Panc1 (cell line): ENCODE results near the gene UPB1. TPM values are rescaled to one million over a fixed set of nuclear protein-coding genes. Genes with fewer than 3 reads are reported as not detected.

Source experiments
- ATAC-seq: fragments of 200-7000 bp; cut with Tn5 transposase; 2 replicates; pipeline ENCODE4 v1.9.1; 2020; ENCODE audit warnings: mild to moderate bottlenecking, moderate library complexity
- BruUV-seq: library from RNA; stranded (reverse); fragments of 400-500 nt; replicated peaks from 2 replicates; lab custom pipeline; 2021; lab: Mats Ljungman, UMichigan
- CTCF ChIA-PET: fragments of 300-600 bp; sonication (Branson Sonifier 250); formaldehyde crosslinking; loops from one replicate; lab custom pipeline; 2022; ENCODE audit warnings: antibody characterized with exemption; lab: Charles Lee
- POLR2A ChIA-PET: fragments of 300-600 bp; sonication (Branson Sonifier 250); formaldehyde crosslinking; loops from one replicate; lab custom pipeline; 2022; ENCODE audit warnings: antibody characterized with exemption; lab: Charles Lee
- DNase-seq: peaks from one replicate; pipeline ENCODE4 v3.0.0-alpha.2; 2010; ENCODE audit warnings: low read depth, low spot score
- H3K27ac ChIP-seq: 2 replicates; pipeline ENCODE4 v1.5.1; 2011; ENCODE audit warnings: mild to moderate bottlenecking, low read length, inconsistent platforms
- H3K27me3 ChIP-seq: fragments of 200-500 bp; sonication (Bioruptor generic); 2 replicates; pipeline ENCODE4 v1.6.0; 2014; ENCODE audit warnings: low read length, inconsistent platforms; ENCODE audit not compliant: control insufficient read depth, insufficient read depth
- H3K36me3 ChIP-seq: fragments of 200-500 bp; sonication (Bioruptor generic); 2 replicates; pipeline ENCODE4 v1.5.1; 2014; ENCODE audit warnings: inconsistent platforms, mild to moderate bottlenecking, low read length, moderate library complexity; ENCODE audit not compliant: control insufficient read depth, insufficient read depth
- H3K4me1 ChIP-seq: 2 replicates; pipeline ENCODE4 v1.5.1; 2011; ENCODE audit warnings: inconsistent platforms, mild to moderate bottlenecking, low read length, moderate library complexity; ENCODE audit not compliant: control insufficient read depth, insufficient read depth
- H3K4me3 ChIP-seq, 2 experiments: 2 replicates each; pipeline ENCODE4 v1.5.1; 2011 to 2012; ENCODE audit warnings: low read depth in 2 of 2, low read length in 2 of 2, mild to moderate bottlenecking in 2 of 2, inconsistent platforms in 1 of 2, moderate library complexity in 1 of 2
- H3K9me3 ChIP-seq: fragments of 200-500 bp; sonication (Bioruptor generic); 2 replicates; pipeline ENCODE4 v1.5.1; 2014; ENCODE audit warnings: low read depth, mild to moderate bottlenecking, inconsistent platforms, low read length, moderate library complexity; ENCODE audit not compliant: control insufficient read depth, insufficient read depth
- POLR2AphosphoS5 ChIP-seq: IDR thresholded peaks from 2 replicates; pipeline ENCODE4 v1.6.1; 2012; ENCODE audit warnings: mild to moderate bottlenecking, low read depth, low read length, moderate library complexity
- REST ChIP-seq, 2 experiments: IDR thresholded peaks; 2 replicates each; pipeline ENCODE4 v1.6.1; 2011 to 2012; ENCODE audit warnings: low read depth in 2 of 2, control low read depth in 1 of 2, low read length in 1 of 2, mild to moderate bottlenecking in 1 of 2, moderate library complexity in 1 of 2; ENCODE audit not compliant: insufficient read depth in 1 of 2
- SIN3A ChIP-seq: IDR thresholded peaks from 2 replicates; pipeline ENCODE4 v1.6.1; 2012; ENCODE audit warnings: low read depth, mild to moderate bottlenecking, low read length, moderate library complexity, borderline replicate concordance; ENCODE audit not compliant: insufficient read depth
- TCF7L2 ChIP-seq: IDR thresholded peaks from 2 replicates; pipeline ENCODE4 v1.6.1; 2011; ENCODE audit warnings: mild to moderate bottlenecking, low read depth, low read length, inconsistent platforms
- in situ Hi-C: cut with HindIII; loops from 2 replicates; pipeline ENCODE4 v1.10.0; 2016; ENCODE audit warnings: low sequenced_read_pairs, low pct_unique_long_range_greater_than_20kb
- intact Hi-C: fragments of 100-400 bp; cut with micrococcal nuclease; formaldehyde crosslinking; loops from one replicate; pipeline ENCODE4 v1.10.0; 2022; ENCODE audit not compliant: unreplicated experiment
- total RNA-seq: library from RNA; stranded (reverse); gene quantifications from one replicate; pipeline ENCODE4 v1.2.1, GENCODE V29; 2021; ENCODE audit not compliant: unreplicated experiment
- TF ChIP-seq, protein P1 (sequence below): fragments of 450-650 bp; IDR thresholded peaks from 2 replicates; pipeline ENCODE4 v1.5.1; 2017; ENCODE audit warnings: mild to moderate bottlenecking

Gene UPB1
- total RNA-seq, 1 experiment from 2014 or later = 0.10 TPM

- in situ Hi-C loops = no loop called here
- TF ChIP-seq TCF7L2 = no peak
- TF ChIP-seq, protein P1, sequence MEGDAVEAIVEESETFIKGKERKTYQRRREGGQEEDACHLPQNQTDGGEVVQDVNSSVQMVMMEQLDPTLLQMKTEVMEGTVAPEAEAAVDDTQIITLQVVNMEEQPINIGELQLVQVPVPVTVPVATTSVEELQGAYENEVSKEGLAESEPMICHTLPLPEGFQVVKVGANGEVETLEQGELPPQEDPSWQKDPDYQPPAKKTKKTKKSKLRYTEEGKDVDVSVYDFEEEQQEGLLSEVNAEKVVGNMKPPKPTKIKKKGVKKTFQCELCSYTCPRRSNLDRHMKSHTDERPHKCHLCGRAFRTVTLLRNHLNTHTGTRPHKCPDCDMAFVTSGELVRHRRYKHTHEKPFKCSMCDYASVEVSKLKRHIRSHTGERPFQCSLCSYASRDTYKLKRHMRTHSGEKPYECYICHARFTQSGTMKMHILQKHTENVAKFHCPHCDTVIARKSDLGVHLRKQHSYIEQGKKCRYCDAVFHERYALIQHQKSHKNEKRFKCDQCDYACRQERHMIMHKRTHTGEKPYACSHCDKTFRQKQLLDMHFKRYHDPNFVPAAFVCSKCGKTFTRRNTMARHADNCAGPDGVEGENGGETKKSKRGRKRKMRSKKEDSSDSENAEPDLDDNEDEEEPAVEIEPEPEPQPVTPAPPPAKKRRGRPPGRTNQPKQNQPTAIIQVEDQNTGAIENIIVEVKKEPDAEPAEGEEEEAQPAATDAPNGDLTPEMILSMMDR = peak; percentile 86
- H3K36me3 ChIP-seq = no peaks in the 10 kb centered on the region
- H3K4me3 ChIP-seq = no peak overlapping the region
- no peaks in the 10 kb centered on the region; the same call in 1 of the 2 replicates for H3K4me1 ChIP-seq
- no peak overlapping the region for H3K27ac ChIP-seq
- H3K27me3 ChIP-seq = no peaks in the 10 kb centered on the region
- ChIA-PET POLR2A (no interaction called here), CTCF (interaction anchor here (0.5 kb wide), 1 partner anchor 315 kb away, joined by 3 read pairs; no protein-coding TSS in a partner anchor)
- no TSS peak for BruUV-seq
- H3K9me3 ChIP-seq = no peaks in the 10 kb centered on the region
- intact Hi-C loops = loop anchor here (10.0 kb wide), 1 partner anchor 201 kb away; no protein-coding TSS in a partner anchor
- DNase-seq = peak; percentile 58
- ATAC-seq = peak; percentile 85
Measured at GRCh38 chr22:24525416-24526037, 30.4 kb downstream of the UPB1 start.

DNA sequence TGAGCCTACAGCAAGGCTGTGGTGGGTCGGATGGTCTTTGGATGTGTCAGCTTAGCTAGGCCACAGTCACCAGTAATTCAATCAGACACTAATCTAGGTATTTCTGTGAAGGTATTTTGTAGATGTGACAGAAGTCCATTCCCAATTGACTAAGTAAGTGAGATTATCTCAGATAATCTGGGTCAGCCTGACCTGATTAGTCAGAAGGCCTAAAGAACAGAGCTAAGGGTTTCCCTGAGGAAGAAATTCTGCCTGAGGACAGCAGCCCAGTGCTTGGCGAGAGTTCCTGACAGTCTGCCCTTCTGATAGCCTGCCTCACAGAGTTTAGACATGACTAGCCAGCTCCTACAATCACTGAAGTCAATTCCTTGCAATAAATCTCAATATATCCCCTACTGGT is 31.1 kb downstream of the UPB1 start:
- no peaks in the 10 kb centered on the region for H3K36me3 ChIP-seq
- H3K4me1 ChIP-seq = no peaks in the 10 kb centered on the region; the same call in 1 of the 2 replicates
- H3K27me3 ChIP-seq = no peaks in the 10 kb centered on the region
- in situ Hi-C loops = no loop called here
- no peak for DNase-seq
- ChIA-PET CTCF (interaction anchor here (0.5 kb wide), 1 partner anchor 316 kb away, joined by 3 read pairs; no protein-coding TSS in a partner anchor), POLR2A (no interaction called here)
- ATAC-seq = no peak
- TF ChIP-seq TCF7L2 (no peak), POLR2AphosphoS5 (no peak), SIN3A (no peak), REST (IDR thresholded peaks at IDR 0.05; ENCODE audit: insufficient read depth in 1 of 2, low read depth in 2 of 2, low read length in 1 of 2) (no peak)
- TF ChIP-seq, protein P1 = no peak
- no peak overlapping the region for H3K27ac ChIP-seq
- no peak overlapping the region for H3K4me3 ChIP-seq
- intact Hi-C loops = loop anchor here (10.0 kb wide), 1 partner anchor 201 kb away; no protein-coding TSS in a partner anchor
- no TSS peak for BruUV-seq
- H3K9me3 ChIP-seq = no peaks in the 10 kb centered on the region
